Cortex of kidney (tissue), 1 donor: ENCODE results near the gene CIAO2B.
"Not testable (repeated sequence)": the region's sequence is repeated elsewhere in the genome, so short reads cannot be mapped to it uniquely, and the experiment has no call there.

Experiments used
- DNase-seq: peaks from one replicate; lab custom pipeline; 2025; lab: John Stamatoyannopoulos, UW

Gene CIAO2B

GRCh38 chr16:66936889-66937554 is 2.8 kb upstream of the CIAO2B start:
- DNase-seq = no peak

GRCh38 chr16:66936462-66936861 is 2.3 kb upstream of the CIAO2B start:
- DNase-seq = no peak

GRCh38 chr16:66935314-66936011 is 1.3 kb upstream of the CIAO2B start, which contains the start of gene CES2:
Gene CES2 (plus strand): TSS chr16:66935516. CDS start chr16:66935636, 120 bp downstream.
- no peak for DNase-seq

- not testable (repeated sequence) for DNase-seq
These were observed 674 bp upstream of the CIAO2B start for GRCh38 chr16:66934839-66935313.

- no peak for DNase-seq
These were observed 445 bp downstream of the CIAO2B start for GRCh38 chr16:66933776-66934137.

- DNase-seq = no peak
These were observed 2.1 kb downstream of the CIAO2B start for GRCh38 chr16:66932076-66932475.

GRCh38 chr16:66931665-66932064 is 2.5 kb downstream of the CIAO2B start:
- no peak for DNase-seq

GRCh38 chr16:66930189-66930588 is 4.0 kb downstream of the CIAO2B start:
- no peak for DNase-seq

- no peak for DNase-seq
These were observed 5.4 kb downstream of the CIAO2B start for GRCh38 chr16:66928702-66929388.

GRCh38 chr16:66927918-66928649 is 6.1 kb downstream of the CIAO2B start:
- no peak for DNase-seq

GRCh38 chr16:66926961-66927436 is 7.2 kb downstream of the CIAO2B start:
- no peak for DNase-seq

GRCh38 chr16:66926171-66926947 is 7.8 kb downstream of the CIAO2B start:
- no peak for DNase-seq

- DNase-seq = no peak
These were observed 8.8 kb downstream of the CIAO2B start, which contains the start of gene RRAD for GRCh38 chr16:66925322-66925840. Gene RRAD (minus strand): TSS chr16:66925535. CDS start chr16:66925179, 356 bp downstream.

GRCh38 chr16:66924527-66925321 is 9.5 kb downstream of the CIAO2B start:
- no peak for DNase-seq

- no peak for DNase-seq
These were observed 10.3 kb downstream of the CIAO2B start for GRCh38 chr16:66923866-66924265.

- DNase-seq = no peak
These were observed 10.9 kb downstream of the CIAO2B start for GRCh38 chr16:66923247-66923731.

GRCh38 chr16:66921729-66922450 is 12.3 kb downstream of the CIAO2B start:
- DNase-seq = no peak

GRCh38 chr16:66920924-66921680 is 13.1 kb downstream of the CIAO2B start:
- DNase-seq = no peak

GRCh38 chr16:66920299-66920590 is 14.0 kb downstream of the CIAO2B start:
- DNase-seq = no peak
